ENCODE measurements around the gene S100PBP. TPM values are rescaled to one million over a fixed set of nuclear protein-coding genes. Genes with fewer than 3 reads are reported as not detected.

The S100PBP gene
- total and polyA plus RNA-seq, 2 of the 4 experiments (the other 2 are of a cell fraction): 13.9 to 20.3 TPM

GRCh38 chr1:32881291-32881690 lies 63.8 kb downstream of the S100PBP start:
- Histone ChIP-seq H2BK5ac (ENCODE audit: low read depth, low read length, poor library complexity, severe bottlenecking) (no peak overlapping the region), H3K79me1 (ENCODE audit: low read depth in 1 of 2, low read length in 2 of 2) (no peaks in the 10 kb centered on the region), H3K4ac (ENCODE audit: low read depth, low read length) (no peak overlapping the region), H3K27me3 (ENCODE audit: control insufficient read depth, insufficient read depth, low read length) (peaks cover 51% of the 10 kb centered on the region), H2BK20ac (ENCODE audit: low read depth, low read length) (no peak overlapping the region), H3K4me3 (ENCODE audit: insufficient read depth, low read depth, low read length) (no peak overlapping the region), H4K5ac (ENCODE audit: low read depth, low read length) (no peak overlapping the region), H3K4me1 (ENCODE audit: control insufficient read depth, insufficient read depth, low read length) (no peaks in the 10 kb centered on the region), H2AK9ac (replicated peaks; ENCODE audit: low read depth, low read length, poor library complexity) (no peak overlapping the region), H3K27ac (ENCODE audit: insufficient read depth, low read length) (no peak overlapping the region), H4K8ac (ENCODE audit: low read depth in 2 of 2, low read length in 2 of 2) (no peak overlapping the region), H3K56ac (ENCODE audit: extremely low read depth, insufficient read depth, low read length) (no peak overlapping the region), H2AFZ (replicated peaks; ENCODE audit: low read length, poor library complexity) (no peak overlapping the region), H2BK15ac (ENCODE audit: low read depth, low read length) (no peak overlapping the region), H3K14ac (replicated peaks; ENCODE audit: low read depth, low read length) (no peak overlapping the region), H4K20me1 (ENCODE audit: insufficient read depth, low read length) (no peaks in the 10 kb centered on the region; the same call in 1 of the 2 replicates), H3K36me3 (ENCODE audit: control insufficient read depth, insufficient read depth, low read length) (no peaks in the 10 kb centered on the region), H3K9ac (ENCODE audit: low read depth, low read length) (no peak overlapping the region), H3K23ac (ENCODE audit: low read depth, low read length) (no peak overlapping the region), H2AK5ac (ENCODE audit: low read depth, low read length) (no peak overlapping the region), H3K9me1 (ENCODE audit: insufficient read depth, low read length) (0 out of 2 replicates have a peak, but pooled peaks cover 3% of the 10 kb centered on the region), H2BK120ac (ENCODE audit: low read depth, low read length) (no peak overlapping the region), H3K9me3 (ENCODE audit: control insufficient read depth, insufficient read depth, low read length) (no peaks in the 10 kb centered on the region), H3K4me2 (ENCODE audit: low read depth, low read length) (no peak overlapping the region), H3K18ac (ENCODE audit: low read depth, low read length) (no peak overlapping the region), H4K91ac (ENCODE audit: insufficient read depth, low read depth, low read length) (no peak overlapping the region)
- CTCF ChIA-PET: no interaction called here
- DNase-seq: no peak
- no peak for ATAC-seq (ENCODE audit: low read depth)
- in situ Hi-C loops (cut with MboI; ENCODE audit: low sequenced_read_pairs) (no loop called here), intact Hi-C loops (cut with micrococcal nuclease) (no loop called here), dilution Hi-C loops (cut with HindIII; ENCODE audit: low sequenced_read_pairs, unreplicated experiment) (no loop called here)
- POLR2A ChIA-PET (ENCODE audit: unreplicated experiment): no interaction called here
- no TSS peak for BruUV-seq (replicated peaks)
- 81% methylated on average over 3 of the region's 5 CpGs; no CpG with 5 or more reads in 1 of the 2 experiments for WGBS, 2 experiments (ENCODE audit: extremely low coverage in 2 of 2, insufficient read length in 1 of 2)
- TF ChIP-seq MAZ (IDR thresholded peaks at IDR 0.05; ENCODE audit: borderline replicate concordance, low read depth, low read length) (no peak), MXI1 (IDR thresholded peaks at IDR 0.05; ENCODE audit: borderline replicate concordance, low read depth, low read length) (no peak), BHLHE40 (IDR thresholded peaks at IDR 0.05; ENCODE audit: low read depth, low read length) (no peak), USF2 (IDR thresholded peaks at IDR 0.05; ENCODE audit: low read depth, low read length) (no peak), RAD21 (IDR thresholded peaks at IDR 0.05; ENCODE audit: low read length) (no peak), ELK1 (IDR thresholded peaks at IDR 0.05; ENCODE audit: borderline replicate concordance, low read depth, low read length) (no peak), CHD1 (IDR thresholded peaks at IDR 0.05; ENCODE audit: low read depth, low read length) (no peak), FOS (IDR thresholded peaks at IDR 0.05; ENCODE audit: low read depth, low read length) (no peak), RCOR1 (IDR thresholded peaks at IDR 0.05; ENCODE audit: insufficient replicate concordance, low read length) (no peak), MAFK (IDR thresholded peaks at IDR 0.05; ENCODE audit: low read depth, low read length) (no peak), SMC3 (IDR thresholded peaks at IDR 0.05; ENCODE audit: low read depth, low read length) (no peak), RFX5 (IDR thresholded peaks at IDR 0.05; ENCODE audit: low read depth, low read length) (no peak), CEBPB (IDR thresholded peaks at IDR 0.05; ENCODE audit: low read depth, low read length) (no peak), CTCF (conservative IDR thresholded peaks at IDR 0.05; ENCODE audit: low read depth, low read length) (no peak), NFE2L2 (IDR thresholded peaks at IDR 0.05; ENCODE audit: low read depth, low read length) (no peak), POLR2A (IDR thresholded peaks at IDR 0.05; ENCODE audit: low read depth, low read length) (no peak)
